OCI-LY3 (cell line): Measurements from ENCODE around the gene LGALSL.

Experiments
- H2AFZ ChIP-seq: fragments of 200-600, 300-600 bp; shearing (Covaris generic); 2 replicates; pipeline ENCODE4 v1.6.0; 2014; ENCODE audit warnings: antibody characterized with exemption, low read depth, low read length
- H3K27ac ChIP-seq: fragments of 200-600, 300-600 bp; sonication (generic); 2 replicates; pipeline ENCODE4 v1.5.1; 2014; ENCODE audit warnings: mild to moderate bottlenecking, low read length, moderate library complexity, mixed read lengths
- H3K27me3 ChIP-seq: fragments of 200-600, 300-600 bp; sonication (generic); 2 replicates; pipeline ENCODE4 v1.6.1; 2014; ENCODE audit warnings: low read depth, low read length, mixed read lengths
- H3K36me3 ChIP-seq: fragments of 200-600, 300-600 bp; sonication (generic); replicated peaks from 2 replicates; pipeline ENCODE3; 2014; ENCODE audit warnings: low read depth, low read length, mixed read lengths
- H3K4me1 ChIP-seq: fragments of 300-600, 200-600 bp; sonication (generic); 2 replicates; pipeline ENCODE4 v1.6.1; 2014; ENCODE audit warnings: low read length, mixed read lengths
- H3K4me2 ChIP-seq: fragments of 200-600, 300-600 bp; sonication (generic); 2 replicates; pipeline ENCODE4 v1.6.1; 2014; ENCODE audit warnings: low read length, mixed read lengths
- H3K4me3 ChIP-seq: fragments of 300-600, 200-600 bp; sonication (generic); 2 replicates; pipeline ENCODE4 v1.5.1; 2014; ENCODE audit warnings: antibody characterized with exemption, mild to moderate bottlenecking, low read length, moderate library complexity
- H3K79me2 ChIP-seq: fragments of 300-600, 200-600 bp; shearing (Covaris generic); 2 replicates; pipeline ENCODE4 v1.6.1; 2014; ENCODE audit warnings: mild to moderate bottlenecking, low read length, mixed read lengths
- H3K9ac ChIP-seq: fragments of 300-600, 200-600 bp; shearing (Covaris generic); 2 replicates; pipeline ENCODE4 v1.6.0; 2014; ENCODE audit warnings: mild to moderate bottlenecking, low read length, moderate library complexity
- H3K9me3 ChIP-seq: fragments of 200-600, 300-600 bp; shearing (Covaris generic); 2 replicates; pipeline ENCODE4 v1.6.1; 2014; ENCODE audit warnings: low read length, mixed read lengths; ENCODE audit not compliant: insufficient read depth
- H4K20me1 ChIP-seq: fragments of 200-600, 300-600 bp; sonication (generic); 2 replicates; pipeline ENCODE4 v1.6.1; 2016; ENCODE audit warnings: low read length, mixed read lengths; ENCODE audit not compliant: insufficient read depth
- EZH2phosphoT487 ChIP-seq: fragments of 200-600 bp; shearing (Covaris generic); IDR thresholded peaks from 2 replicates; pipeline ENCODE4 v1.6.1; 2018; ENCODE audit warnings: antibody characterized with exemption, mixed run types, low read depth
- TF ChIP-seq, protein P1 (sequence below): fragments of 200-600, 300-600 bp; sonication (generic); IDR thresholded peaks from 2 replicates; pipeline ENCODE4 v1.5.1; 2014; ENCODE audit warnings: antibody characterized with exemption, low read length, low read depth

The LGALSL gene

DNA sequence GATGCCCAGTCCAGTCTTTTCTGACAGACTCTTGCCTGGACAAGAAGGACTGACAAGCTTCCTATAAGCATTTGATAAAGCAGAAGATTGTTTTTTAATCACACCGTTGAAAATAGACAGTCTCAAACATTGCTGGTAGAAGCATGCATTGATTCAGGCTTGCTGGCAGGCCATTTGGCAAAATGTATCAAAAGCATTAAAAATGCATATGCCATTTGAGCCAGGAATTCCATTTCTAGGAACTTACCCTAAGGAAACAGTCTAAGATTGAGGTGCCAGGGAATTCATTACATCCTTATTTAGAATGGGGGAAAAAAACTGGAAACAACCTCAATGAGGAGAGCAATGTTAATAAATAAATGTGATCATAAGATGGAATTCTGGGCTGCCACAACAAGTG is 20.7 kb downstream of the LGALSL start:
- no peak for TF ChIP-seq EZH2phosphoT487
- TF ChIP-seq, protein P1, sequence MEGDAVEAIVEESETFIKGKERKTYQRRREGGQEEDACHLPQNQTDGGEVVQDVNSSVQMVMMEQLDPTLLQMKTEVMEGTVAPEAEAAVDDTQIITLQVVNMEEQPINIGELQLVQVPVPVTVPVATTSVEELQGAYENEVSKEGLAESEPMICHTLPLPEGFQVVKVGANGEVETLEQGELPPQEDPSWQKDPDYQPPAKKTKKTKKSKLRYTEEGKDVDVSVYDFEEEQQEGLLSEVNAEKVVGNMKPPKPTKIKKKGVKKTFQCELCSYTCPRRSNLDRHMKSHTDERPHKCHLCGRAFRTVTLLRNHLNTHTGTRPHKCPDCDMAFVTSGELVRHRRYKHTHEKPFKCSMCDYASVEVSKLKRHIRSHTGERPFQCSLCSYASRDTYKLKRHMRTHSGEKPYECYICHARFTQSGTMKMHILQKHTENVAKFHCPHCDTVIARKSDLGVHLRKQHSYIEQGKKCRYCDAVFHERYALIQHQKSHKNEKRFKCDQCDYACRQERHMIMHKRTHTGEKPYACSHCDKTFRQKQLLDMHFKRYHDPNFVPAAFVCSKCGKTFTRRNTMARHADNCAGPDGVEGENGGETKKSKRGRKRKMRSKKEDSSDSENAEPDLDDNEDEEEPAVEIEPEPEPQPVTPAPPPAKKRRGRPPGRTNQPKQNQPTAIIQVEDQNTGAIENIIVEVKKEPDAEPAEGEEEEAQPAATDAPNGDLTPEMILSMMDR = no peak
- Histone ChIP-seq H3K9me3 (no peaks in the 10 kb centered on the region), H3K4me3 (no peak overlapping the region), H3K27ac (no peak overlapping the region), H3K79me2 (no peaks in the 10 kb centered on the region), H3K4me1 (peaks cover 8% of the 10 kb centered on the region), H3K36me3 (no peaks in the 10 kb centered on the region), H3K9ac (no peak overlapping the region), H3K27me3 (no peaks in the 10 kb centered on the region), H3K4me2 (no peak overlapping the region), H2AFZ (peak overlapping the region; percentile 54; the same call in 1 of the 2 replicates), H4K20me1 (no peaks in the 10 kb centered on the region)

DNA sequence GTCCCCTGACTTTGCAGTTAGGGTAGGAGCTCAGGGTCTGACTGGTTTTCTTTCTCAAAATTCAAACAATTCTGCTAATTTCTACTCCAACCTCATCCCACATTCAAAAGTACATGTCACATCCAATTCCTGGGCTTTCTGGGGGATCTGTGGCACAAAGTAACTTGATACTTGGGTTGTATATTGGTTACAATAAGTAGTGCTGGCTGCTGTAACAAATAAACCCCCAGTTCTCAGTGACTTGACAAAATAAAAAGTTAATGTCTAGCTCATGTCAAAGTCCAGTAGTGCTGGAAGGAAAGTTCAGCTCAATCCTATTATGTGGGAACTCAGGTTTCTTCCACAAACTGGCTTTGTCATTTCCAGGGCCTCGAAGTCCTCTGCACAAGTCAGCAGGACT is 23.1 kb downstream of the LGALSL start:
- no peak overlapping the region for H3K4me3 ChIP-seq
- no peaks in the 10 kb centered on the region for H3K9me3 ChIP-seq
- TF ChIP-seq, protein P1 = no peak
- no peak overlapping the region for H3K27ac ChIP-seq
- no peaks in the 10 kb centered on the region for H3K36me3 ChIP-seq
- H3K27me3 ChIP-seq = no peaks in the 10 kb centered on the region
- no peak overlapping the region for H3K9ac ChIP-seq
- H3K4me2 ChIP-seq = no peak overlapping the region
- H3K4me1 ChIP-seq = peaks cover 8% of the 10 kb centered on the region
- H2AFZ ChIP-seq = no peak overlapping the region
- no peaks in the 10 kb centered on the region for H4K20me1 ChIP-seq
- H3K79me2 ChIP-seq = no peaks in the 10 kb centered on the region

DNA sequence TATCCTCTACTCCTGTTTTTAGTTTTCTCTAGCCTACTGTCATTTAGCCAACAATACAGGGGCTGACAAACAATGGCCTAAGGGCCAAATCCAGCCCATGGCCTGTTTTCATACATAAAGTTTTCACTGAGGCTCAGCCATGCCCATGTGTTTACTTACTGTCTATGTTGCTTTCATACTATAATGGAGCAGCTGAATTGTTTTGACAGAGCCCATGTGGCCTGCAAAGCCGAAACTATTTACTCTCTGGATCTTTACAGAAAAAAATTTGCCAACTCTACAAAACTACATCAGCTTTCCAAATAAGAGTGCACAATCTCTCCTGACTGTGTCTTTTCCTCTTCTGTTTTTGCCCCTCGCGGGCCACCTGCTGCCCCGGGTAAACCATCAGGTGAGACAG is 24.0 kb downstream of the LGALSL start:
- H3K27ac ChIP-seq = no peak overlapping the region
- no peak overlapping the region for H3K4me3 ChIP-seq
- no peak overlapping the region for H3K4me2 ChIP-seq
- no peak overlapping the region for H2AFZ ChIP-seq
- no peaks in the 10 kb centered on the region for H3K79me2 ChIP-seq
- no peak for TF ChIP-seq EZH2phosphoT487
- TF ChIP-seq, protein P1 = no peak
- H3K4me1 ChIP-seq = peaks cover 8% of the 10 kb centered on the region
- no peaks in the 10 kb centered on the region for H3K27me3 ChIP-seq
- no peak overlapping the region for H3K9ac ChIP-seq
- H3K9me3 ChIP-seq = no peaks in the 10 kb centered on the region
- H3K36me3 ChIP-seq = no peaks in the 10 kb centered on the region
- H4K20me1 ChIP-seq = no peaks in the 10 kb centered on the region

DNA sequence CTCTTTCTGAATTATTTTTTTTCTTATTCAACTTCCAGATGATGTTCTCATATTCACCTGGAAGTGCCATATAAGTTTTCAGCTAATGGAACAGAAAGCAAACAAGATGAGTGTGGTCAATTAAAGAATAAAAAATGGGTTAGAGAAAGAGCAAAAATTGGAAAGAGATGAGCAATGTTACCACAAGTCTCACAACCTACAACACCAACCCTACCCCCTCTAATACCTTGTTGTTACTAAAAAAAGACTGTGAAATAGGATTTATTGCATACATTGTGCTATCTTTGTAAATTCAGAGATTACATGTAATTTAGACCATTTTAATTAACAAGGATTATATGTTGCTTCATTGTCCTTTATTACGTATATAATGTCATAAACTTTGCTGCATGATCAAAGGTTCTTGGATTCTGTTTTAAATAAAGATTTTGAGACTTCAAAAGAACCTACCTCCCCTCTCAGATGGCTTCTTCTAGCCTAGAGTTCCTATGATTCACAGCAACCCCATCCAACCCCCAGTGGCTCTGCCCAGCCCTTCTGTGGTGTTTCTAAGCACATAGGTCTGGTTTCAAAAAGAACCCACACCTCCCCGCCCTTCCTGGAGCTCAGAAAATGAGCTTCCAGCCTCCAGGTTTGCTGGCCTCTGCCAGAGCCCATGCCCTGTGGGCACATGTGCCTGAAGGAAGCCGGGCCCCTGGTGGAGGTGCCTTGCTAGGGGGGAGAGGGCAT is 24.7 kb downstream of the LGALSL start:
- Histone ChIP-seq H3K4me3 (no peak overlapping the region), H4K20me1 (no peaks in the 10 kb centered on the region), H2AFZ (no peak overlapping the region), H3K4me2 (no peak overlapping the region), H3K9me3 (no peaks in the 10 kb centered on the region), H3K27ac (no peak overlapping the region), H3K27me3 (no peaks in the 10 kb centered on the region), H3K4me1 (peaks cover 8% of the 10 kb centered on the region), H3K9ac (no peak overlapping the region), H3K79me2 (no peaks in the 10 kb centered on the region), H3K36me3 (no peaks in the 10 kb centered on the region)
- no peak for TF ChIP-seq EZH2phosphoT487
- TF ChIP-seq, protein P1 = no peak
